ENCODE results near the gene RIC1.

GRCh38 chr9:5698004-5698403, 69.1 kb downstream of the RIC1 start:
- TF ChIP-seq CTCF (conservative IDR thresholded peaks at IDR 0.05) (no peak), EZH2 (IDR thresholded peaks at IDR 0.05; ENCODE audit: low read depth) (no peak)
